Uterus (tissue), 2 donors: Measurements from ENCODE around the gene SGPL1.

Experiments used
- CTCF ChIP-seq, 4 experiments: fragments of 200-600 bp in 2 of 4; fragments of 450-650 bp in 2 of 4; sonication (generic) in 2 of 4; IDR thresholded peaks; one replicate each; pipeline ENCODE4 v1.5.1; 2016 to 2019; ENCODE audit warnings: antibody characterized with exemption in 4 of 4, mild to moderate bottlenecking in 2 of 4, moderate library complexity in 1 of 4
- POLR2A ChIP-seq, 2 donors: fragments of 450-650 bp; IDR thresholded peaks; one replicate each; pipeline ENCODE4 v1.6.1; 2016; ENCODE audit warnings: antibody characterized with exemption in 2 of 2, mild to moderate bottlenecking in 1 of 2, moderate library complexity in 1 of 2

DNA sequence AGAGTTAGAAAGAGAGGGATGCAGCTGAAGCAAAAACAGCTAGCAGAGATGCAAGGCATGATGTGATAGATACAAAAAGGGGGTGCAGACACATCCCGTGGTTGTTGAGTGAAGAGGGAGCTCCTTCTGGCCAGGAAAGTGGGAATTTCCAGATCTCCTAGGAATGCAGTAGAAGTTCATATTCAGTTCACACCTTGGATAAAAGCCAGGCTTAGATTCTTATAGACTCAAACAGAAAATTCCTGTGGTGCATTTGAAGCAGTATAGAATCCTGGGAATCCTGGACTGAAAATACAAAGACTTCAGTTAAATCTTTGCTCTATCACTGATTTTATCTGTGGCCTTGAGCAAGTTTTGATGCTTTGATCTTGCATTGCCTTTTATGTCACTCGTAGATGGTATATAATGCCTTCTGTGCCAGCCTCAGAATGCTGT, 33.9 kb downstream of the SGPL1 start:
- no peak for TF ChIP-seq POLR2A (IDR thresholded peaks at IDR 0.05)
- TF ChIP-seq CTCF (IDR thresholded peaks at IDR 0.05), result no peak
